Retina (tissue), 1 donor: ENCODE data around the gene CAPN5.
"Not testable (repeated sequence)": the region's sequence is repeated elsewhere in the genome, so short reads cannot be mapped to it uniquely, and the experiment has no call there.

ENCODE experiments used
- DNase-seq: peaks from one replicate; pipeline ENCODE4 v3.0.0-alpha.2; 2016

Gene CAPN5

DNA sequence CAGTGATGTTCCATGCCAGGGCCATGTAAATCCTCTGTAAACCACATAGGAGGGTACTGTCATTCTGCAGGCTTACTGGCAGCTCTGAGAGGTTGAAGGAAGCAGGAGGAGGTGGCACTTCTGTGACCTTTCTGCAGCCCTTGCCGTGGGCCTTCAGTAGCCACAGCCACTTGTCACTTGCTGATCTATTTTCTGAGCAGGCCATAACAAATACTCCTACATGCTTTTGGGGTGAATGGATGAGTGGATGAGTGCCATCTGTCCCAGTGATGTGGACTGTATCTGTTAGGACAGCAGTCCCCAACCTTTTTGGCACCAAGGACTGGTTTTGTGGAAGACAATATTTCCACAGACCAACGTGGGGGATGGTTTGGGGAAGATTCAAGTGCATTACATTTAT lies 22.4 kb upstream of the CAPN5 start:
- no peak for DNase-seq

DNA sequence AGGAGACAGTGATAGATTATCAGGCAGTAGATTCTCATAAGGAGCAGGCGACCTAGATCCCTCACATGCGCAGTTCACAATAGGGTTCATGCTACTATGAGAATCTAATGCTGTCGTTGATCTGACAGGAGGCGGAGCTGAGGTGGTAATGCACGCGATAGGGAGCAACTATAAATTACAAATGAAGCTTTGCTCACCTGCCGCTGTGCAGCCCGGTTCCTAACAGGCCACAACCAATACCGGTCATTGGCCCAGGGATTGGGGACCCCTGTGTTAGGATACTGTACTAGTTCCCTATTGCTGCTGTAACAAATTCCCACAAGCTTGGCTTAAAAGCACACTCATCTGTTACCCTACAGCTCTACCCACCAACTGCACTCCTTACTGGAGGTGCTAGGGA lies 21.9 kb upstream of the CAPN5 start:
- no peak for DNase-seq

DNA sequence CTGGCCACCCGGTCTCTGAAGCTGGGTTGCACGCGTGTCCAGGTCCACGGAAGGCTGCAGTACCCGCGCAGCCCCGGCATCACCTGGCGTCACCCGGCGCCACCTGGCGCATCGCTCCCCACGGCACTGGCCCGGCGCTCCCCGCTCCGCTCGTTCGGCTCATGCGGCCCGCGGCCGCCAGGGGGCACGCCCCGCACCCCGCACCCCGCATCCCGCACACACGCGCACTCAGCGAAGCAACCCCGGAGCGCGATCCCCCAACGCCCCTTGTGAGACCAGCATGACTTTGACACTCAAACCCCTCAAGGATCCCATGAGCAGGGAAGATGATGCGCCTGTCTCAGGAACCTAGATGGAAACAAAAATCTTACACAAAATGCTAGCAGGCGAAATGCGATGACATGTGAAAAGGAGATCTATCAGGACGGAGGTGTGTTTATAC lies 20.7 kb upstream of the CAPN5 start:
- DNase-seq, result peak; percentile 81

DNA sequence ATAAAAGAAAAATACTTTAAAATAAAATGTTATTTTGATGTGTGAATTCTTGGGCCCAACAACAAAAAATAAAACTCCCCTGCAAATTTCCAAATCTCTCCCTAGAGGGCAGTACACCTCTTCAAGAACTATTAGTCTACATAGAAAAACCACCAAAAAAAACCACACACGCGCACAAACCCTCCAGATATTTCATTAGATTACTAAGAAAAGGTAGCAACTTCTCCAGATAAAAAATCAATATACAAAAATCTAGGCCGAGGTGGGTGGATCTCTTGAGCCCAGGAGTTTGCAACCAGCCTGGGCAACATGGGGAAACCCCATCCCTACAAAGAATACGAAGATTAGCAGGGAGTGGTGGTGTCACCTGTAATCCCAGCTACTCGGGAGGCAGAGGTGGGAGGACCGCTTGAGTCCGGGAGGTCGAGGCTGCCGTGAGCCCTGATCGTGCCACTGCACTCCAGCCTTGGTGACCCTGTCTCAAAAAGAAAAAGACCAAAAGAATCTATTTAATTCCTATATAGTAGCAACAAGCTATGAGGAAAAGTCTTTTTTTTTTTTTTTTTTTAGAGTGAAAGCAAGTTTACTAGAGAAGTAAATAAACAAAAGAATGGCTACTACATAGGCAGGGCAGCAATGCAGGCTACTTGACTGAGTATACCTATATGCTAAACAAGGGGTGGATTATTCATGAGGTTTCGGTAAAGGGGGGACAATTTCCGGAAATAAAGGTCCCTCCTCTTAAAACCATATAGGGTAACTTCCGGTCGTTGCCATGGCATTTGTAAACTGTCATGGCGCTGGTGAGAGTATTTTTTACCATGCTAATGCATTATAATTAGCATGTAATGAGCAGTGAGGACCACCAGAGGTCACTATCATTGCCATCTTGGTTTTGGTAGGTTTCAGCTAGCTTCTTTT lies 19.5 kb upstream of the CAPN5 start:
- DNase-seq, result peak; percentile 83

DNA sequence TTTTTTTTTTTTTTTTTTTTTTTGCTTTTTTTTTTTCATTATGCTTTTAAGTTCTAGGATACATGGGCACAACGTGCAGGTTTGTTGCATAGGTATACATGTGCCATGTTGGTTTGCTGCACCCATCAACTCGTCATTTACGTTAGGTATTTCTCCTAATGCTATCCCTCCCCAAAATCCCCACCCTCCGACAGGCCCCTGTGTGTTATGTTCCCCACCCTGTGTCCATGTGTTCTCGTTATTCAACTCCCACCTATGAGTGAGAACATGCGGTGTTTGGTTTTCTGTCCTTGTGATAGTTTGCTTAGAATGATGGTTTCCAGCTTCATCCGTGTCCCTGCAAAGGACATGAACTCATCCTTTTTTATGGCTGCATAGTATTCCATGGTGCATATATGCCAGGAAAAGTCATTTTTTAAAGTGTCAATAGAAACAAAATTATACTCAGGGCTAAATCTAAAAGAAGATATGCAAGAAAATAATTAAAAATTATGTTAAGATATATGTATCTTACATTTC lies 18.8 kb upstream of the CAPN5 start:
- DNase-seq, result not testable (repeated sequence)

DNA sequence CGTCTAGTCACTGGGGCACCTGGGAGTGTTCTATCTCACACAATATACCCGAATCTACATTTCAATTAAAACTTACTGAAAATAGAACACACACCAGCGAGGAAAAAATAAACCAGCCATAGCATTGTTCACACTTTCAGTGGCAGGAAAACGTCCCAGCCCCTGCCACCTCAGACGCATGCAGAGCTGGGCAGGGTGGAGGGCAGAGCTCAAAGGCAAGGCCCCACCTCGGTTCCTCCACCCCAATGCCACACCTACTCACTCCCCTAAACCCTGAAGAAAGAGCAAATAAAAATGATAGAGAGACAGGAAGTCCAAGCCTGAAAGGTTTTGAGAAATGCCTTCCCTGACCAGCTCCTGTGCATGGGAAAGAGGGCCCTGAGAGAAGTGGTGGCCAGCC lies 17.7 kb upstream of the CAPN5 start:
- no peak for DNase-seq

DNA sequence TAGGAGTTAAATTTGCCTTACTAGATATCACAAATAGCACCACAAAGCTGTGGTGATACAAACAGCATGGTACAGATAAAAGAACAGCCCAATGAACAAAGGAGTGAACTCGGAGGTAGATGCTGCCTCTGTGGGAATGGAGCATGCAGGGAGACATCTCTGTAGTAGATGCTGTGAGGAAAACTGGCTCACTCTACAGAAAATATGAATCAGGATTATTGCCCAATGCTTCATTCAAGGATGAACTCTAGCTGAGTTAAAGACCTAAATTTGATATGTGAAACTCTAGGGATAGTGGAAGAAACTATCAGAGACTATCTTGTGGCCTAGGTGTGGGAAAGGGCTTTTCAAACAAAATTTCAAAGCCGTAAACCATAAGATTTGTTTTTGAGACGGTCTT lies 15.3 kb upstream of the CAPN5 start:
- no peak for DNase-seq

DNA sequence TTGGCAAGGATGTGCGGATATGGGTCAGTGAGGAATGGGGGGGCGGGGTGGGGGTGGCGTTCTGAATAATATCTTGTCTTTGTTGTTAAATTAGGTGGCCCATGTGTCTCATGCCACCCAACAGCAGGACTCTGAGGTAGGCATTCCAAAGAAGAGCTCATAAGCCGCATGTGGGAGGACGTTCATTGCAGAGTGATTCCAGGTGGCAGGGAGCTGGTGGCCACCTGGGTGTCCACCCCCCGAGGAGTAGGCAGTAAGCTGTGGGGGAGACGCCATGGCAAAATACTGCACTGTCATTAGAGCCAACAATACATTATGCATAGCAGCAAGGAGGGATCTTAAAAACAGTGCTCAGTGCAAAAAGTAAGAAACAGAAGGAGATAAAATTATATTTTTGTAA lies 14.3 kb upstream of the CAPN5 start:
- no peak for DNase-seq

DNA sequence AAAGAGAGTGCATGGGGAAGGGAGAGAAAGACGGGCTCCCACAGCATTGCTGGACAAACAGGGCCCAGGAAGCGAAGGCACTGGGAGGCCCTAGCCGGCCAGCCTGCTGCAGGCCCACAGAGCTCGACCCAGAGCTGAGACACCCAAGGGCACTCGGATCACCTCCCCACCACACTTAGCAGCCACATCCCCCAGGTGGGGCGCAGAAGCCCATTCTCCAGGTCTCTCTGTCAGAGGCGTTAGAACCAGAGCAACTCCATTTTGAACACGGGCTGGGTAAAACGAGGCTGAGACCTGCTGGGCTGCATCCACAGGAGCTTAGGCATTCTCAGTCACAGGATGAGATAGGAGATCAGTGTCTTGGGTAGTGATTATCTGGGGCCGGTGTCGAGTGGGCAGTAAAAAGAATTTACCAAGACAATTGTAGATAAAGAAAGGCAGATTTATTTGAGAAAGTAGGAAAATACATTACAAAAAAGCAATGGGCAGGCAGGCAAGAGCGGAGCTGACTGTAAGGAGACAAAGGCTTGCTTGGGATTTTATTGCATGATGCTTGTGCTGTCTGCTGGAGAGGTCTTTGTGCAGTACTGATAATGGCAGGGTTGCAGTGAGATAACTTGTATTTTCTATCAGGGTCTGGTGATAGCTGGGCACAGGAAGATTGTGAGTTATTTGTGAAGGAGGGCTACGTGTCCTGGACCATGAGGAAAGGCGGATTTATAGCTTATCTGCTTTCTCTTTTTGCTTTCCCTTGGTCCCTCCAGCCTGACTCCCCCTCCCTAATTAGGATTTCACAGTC lies 13.4 kb upstream of the CAPN5 start:
- DNase-seq, result no peak

DNA sequence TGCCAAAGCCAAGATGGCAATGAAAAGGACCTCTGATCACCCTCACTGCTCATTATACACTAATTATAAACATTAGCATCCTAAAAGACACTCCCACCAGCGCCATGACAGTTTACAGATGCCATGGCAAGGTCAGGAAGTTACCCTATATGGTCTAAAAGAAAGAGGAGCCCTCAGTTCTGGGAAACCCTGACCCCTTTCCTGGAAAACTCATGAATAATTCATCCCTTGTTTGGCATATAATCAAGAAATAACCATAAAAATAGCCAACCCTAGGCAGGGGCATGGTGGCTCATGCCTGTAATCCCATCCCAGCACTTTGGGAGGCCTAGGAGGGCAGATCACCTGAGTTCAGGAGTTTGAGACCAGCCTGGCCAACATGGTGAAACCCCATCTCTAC lies 12.7 kb upstream of the CAPN5 start:
- no peak for DNase-seq

DNA sequence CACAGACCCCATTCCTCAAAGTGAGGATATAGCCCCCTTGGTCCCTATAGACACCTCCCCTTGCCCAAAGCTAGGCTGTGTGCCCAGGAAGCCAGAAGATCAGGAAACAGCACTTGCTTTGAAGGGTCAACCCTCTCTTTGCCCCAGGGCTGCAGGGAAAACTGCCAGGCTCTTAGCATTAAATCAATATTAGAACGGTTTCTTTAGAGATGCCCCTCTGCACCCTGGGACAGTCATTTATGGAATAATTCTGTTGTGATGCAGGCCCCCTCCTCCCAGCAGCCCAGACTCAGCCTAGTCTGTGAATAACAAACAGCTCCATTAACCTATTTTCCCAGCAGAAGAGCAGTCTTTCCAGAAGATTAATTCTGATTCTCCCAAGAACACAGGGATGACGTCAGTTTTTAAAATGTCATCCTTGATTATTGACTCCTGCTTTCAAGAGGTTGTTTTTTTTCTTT lies 11.6 kb upstream of the CAPN5 start:
- peak; percentile 60 for DNase-seq

DNA sequence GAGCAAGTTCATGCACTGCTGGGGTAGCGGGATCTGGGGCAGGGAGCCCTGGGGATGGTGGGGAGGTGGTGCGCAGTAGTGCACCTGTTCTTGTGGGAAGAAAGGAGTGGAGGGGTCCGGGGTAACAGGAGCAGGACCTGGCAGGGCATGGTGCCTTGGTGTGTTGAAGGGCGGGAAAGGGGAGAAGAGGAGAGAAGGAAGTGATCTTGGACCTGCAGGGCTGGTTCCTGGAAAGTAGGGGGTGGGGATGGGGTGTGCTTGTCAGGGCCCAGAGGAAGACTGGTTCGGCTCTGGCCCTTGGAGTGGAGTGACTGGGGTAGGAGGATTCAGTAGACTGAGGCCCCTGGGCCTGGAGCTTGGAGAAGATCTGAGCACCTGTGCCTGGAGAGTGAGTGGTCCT lies 10.9 kb upstream of the CAPN5 start:
- DNase-seq, result no peak

DNA sequence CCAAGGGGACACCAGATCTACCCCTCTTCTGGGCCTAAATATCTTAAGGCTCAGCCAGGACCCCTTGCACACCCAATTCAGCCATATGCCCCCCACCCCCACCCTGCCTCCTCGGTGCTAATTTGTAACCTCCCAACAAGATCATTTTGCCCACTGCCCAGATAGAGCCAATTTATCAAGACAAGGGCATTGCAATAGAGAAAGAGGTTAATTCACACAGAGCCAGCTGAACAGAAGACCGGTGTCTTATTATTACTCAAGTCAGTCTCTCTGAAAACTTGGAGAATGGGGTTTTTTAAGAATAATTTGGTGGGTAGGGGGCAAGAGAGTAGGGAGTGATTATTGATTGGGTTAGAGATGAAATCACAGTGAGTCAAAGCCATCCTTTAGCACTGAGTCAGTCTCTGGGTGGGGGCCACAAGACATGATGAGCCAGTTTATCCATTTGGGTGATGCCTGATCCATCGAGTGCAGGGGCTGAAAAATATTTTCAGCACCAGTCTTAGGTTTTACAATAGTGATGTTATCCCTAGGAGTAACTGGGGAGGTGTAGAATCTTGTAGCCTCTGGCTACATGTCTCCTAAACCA lies 9.9 kb upstream of the CAPN5 start:
- DNase-seq, result no peak

DNA sequence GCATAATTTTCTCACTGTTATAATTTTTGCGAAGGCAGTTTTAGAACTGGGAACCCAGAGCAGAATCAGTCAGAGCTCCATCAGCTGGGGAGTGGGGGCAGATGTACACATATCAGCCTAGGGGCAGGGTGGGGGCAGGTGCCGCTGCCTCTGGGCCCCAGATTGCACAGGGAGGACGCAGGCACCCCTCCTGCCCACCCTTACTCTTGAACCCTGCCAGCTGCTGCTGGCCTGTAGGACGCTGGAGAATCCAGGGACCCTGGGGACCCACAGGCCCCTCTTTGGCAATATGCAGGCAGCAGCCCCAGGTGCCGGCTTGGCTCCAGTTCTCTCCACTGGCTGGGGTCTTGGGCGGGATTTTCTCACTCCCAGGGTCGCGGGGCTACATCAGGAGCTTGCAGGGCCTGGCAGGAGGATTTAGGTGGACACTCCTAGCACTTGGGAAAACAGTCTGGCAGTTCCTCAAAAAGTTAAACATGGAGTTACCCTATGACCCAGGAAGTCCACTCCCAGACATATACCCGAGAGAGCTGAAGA lies 8.8 kb upstream of the CAPN5 start:
- no peak for DNase-seq

DNA sequence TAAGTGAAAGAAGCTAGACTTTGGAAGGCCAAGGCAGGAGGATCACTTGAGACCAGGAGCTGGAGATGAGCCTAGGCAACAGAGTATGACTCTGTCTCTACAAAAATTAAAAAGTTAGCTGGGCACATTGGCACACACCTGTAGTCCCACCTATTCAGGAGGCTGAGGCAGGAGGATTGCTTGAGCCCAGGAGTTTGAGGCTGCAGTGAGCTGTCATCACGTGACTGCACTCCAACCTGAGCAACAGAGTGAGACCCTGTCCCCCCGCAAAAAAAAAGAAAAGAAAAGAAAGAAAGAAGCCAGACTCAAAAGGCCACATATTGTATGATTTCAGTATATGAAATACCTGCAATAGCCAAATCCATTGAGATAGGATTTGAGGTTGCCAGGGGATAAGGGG lies 7.9 kb upstream of the CAPN5 start:
- DNase-seq, result no peak

DNA sequence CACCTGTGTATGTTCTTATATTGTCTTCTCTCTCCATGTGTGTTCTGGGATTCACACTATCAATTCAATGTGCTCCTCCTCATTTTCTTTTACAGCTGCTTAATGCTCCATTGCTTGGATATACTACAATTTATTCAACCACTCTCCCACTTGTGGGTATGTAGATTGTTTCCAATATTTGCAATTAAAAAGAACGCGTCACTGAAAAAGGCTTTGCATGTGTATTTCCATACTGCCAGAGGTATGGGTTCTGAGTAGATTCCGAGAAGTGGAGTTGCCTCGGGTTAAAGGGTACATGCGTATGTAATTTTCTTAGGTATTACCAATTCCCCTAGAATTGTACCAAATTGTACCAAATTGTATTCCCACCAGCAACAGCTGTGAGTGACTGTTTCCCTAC lies 7.0 kb upstream of the CAPN5 start:
- DNase-seq, result no peak

DNA sequence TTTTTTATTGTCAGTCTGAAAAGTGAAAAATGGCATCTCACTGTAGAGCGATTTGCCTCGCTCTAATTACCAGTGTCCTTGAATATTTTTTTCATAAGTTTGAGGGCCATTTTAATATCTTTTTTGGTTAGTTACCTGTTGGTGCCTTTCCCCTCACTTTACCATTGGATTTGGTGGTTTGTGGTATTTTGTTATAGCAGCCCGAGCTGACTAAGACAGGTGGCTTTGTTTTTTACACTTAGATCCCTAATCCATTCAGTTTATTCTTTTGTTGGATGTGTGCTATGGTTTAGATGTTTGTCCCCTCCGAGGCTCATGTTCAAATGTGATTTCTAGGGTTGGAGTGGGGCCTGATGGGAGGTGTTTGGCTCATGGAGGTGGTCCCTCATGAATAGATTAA lies 6.5 kb upstream of the CAPN5 start:
- DNase-seq, result no peak

DNA sequence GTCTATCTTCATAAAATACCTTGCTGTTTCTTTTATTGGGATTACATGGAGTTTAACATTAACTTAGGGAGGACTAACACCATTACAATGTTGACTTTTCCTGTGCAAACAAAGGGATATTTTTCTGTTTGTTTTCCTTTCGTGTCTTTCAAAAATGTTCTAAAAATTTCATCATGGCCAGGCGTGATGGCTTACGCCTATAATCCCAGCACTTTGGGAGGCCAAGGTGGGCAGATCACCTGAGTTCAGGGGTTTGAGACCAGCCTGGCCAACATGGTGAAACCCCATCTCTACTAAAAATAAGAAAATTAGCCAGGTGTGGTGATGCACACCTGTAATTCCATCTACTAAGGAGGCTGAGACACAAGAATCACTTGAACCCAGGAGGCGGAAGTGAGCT lies 5.5 kb upstream of the CAPN5 start:
- DNase-seq, result not testable (repeated sequence)

DNA sequence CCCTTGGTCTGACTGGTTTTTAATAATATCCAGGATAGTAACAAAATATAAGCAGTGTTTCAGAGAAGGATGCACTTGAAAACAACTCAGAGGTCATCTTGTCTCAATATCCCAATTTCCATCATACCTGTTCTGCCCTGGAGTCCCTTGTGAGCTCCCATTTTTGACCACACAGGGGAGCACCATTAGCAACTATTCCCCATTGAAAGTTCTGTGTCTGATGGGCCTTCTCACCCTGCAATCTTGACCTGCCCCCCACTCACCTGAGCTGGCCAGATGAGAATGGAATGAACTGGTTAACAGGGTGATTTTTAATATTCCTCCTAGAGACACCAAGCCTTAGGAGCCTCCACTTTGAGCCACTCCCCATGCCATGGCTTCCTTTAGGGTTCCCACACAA lies 3.8 kb upstream of the CAPN5 start:
- DNase-seq, result no peak

DNA sequence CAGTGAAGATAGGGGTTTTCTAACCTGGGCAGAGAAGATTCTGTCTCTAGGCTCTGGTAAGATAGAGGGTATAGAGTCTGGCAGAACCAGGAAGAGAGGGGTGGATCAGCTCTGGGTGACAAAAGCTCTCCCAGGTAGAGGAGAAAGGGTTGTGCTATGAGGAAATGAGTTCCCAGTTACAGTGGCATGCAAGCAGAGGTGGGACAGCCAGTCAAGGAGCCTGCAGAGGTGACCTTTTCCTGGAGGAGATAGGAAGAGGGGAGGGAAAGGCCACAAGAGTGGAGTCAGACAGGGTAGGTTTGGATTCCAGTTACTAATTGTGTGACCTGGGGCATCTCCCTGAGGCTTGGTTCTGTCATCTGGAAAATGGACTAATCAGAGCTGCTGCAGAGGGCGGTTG lies 3.4 kb upstream of the CAPN5 start:
- no peak for DNase-seq

DNA sequence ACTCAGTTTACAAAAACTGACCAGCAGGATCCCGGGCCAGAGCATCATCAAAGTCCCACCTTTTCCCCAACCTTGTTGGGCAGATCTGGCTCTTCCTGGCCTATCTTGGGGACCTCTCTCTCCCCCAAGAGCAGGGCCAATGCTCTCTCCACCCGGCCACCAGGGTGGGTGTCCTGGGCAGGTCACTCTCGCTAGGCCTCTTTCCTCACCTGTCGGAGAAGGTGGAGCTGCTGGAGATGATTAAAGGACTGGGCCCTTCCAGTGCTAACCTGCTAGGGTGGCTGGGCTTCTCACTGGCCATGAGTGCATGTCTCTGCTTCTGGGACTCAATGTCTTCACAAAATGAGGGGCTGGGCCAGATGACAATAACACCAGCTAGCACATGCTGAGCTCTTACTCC lies 2.9 kb upstream of the CAPN5 start:
- DNase-seq, result no peak

DNA sequence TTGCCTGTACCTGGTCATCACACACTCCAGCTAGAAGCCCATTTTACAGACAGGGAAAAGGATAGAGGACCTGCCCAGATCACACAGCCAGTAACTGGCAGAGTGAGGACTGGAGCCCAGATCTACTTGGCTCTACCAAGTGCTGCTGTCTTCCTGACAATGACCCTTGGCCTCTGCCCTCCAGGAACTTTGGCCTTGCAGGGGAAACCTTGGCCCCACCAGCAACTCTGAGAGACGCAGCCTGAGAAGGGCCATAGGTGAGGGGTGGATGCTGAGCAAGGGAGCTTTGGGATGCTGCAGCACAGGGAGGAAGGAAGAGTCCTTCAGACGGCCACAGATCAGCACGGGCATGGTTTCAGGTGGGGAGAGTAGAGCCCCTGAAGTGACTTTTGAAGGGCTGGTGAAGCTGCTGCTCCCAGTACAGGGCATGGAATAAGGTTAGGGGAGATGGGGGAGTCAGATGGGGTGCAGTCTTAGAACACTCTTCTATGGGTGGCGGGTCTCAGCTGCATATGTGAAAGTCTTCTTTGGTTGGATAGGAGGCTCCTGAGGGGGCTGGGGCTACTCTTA lies 2.0 kb upstream of the CAPN5 start:
- DNase-seq, result no peak

DNA sequence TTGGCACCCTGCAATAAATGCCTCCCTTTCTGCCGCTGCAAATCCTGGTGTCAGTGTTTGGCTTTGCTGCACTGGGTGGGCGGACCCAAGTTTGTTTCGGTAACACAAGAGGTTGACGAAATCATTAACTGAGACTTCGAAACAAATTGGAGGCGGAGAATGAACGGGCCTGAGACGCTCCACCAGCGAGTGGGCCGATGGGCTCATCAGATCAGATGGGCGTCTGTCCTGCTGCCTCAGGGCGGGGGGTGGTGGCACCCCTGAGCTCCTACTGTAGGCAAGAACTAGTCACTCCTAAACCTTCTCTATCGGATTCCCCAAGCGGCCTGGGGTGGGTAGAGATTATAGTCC lies 918 bp upstream of the CAPN5 start:
- DNase-seq, result no peak
